Hepatocyte (in vitro differentiated cells): ENCODE results near the gene GTF2E1.

ENCODE experiments used
- EZH2 ChIP-seq: fragments of 200-600 bp; sonication (generic); IDR thresholded peaks from 2 replicates; pipeline ENCODE4 v1.6.1; 2016; ENCODE audit warnings: antibody characterized with exemption, mild to moderate bottlenecking, borderline replicate concordance
- EZH2phosphoT487 ChIP-seq: fragments of 200-600 bp; sonication (generic); IDR thresholded peaks from one replicate; pipeline ENCODE4 v1.6.1; 2018; ENCODE audit warnings: antibody characterized with exemption, mild to moderate bottlenecking, low read depth, moderate library complexity; ENCODE audit not compliant: unreplicated experiment, severe bottlenecking
- TF ChIP-seq, protein P1 (sequence below): fragments of 200-600 bp; sonication (generic); IDR thresholded peaks from 2 replicates; pipeline ENCODE4 v1.5.1; 2016; ENCODE audit warnings: antibody characterized with exemption, mild to moderate bottlenecking; ENCODE audit not compliant: poor library complexity

- TF ChIP-seq, protein P1, sequence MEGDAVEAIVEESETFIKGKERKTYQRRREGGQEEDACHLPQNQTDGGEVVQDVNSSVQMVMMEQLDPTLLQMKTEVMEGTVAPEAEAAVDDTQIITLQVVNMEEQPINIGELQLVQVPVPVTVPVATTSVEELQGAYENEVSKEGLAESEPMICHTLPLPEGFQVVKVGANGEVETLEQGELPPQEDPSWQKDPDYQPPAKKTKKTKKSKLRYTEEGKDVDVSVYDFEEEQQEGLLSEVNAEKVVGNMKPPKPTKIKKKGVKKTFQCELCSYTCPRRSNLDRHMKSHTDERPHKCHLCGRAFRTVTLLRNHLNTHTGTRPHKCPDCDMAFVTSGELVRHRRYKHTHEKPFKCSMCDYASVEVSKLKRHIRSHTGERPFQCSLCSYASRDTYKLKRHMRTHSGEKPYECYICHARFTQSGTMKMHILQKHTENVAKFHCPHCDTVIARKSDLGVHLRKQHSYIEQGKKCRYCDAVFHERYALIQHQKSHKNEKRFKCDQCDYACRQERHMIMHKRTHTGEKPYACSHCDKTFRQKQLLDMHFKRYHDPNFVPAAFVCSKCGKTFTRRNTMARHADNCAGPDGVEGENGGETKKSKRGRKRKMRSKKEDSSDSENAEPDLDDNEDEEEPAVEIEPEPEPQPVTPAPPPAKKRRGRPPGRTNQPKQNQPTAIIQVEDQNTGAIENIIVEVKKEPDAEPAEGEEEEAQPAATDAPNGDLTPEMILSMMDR, result no peak
- TF ChIP-seq EZH2phosphoT487 (no peak), EZH2 (no peak)
These were observed 32.2 kb upstream of the GTF2E1 start for GRCh38 chr3:120710369-120710768.
